K562 (cell line): ENCODE measurements around the gene SCYGR8. TPM values are rescaled to one million over a fixed set of nuclear protein-coding genes. Genes with fewer than 3 reads are reported as not detected.

Experiments
- ATAC-seq: fragments of 200-7000 bp; cut with Tn5 transposase; 3 replicates; pipeline ENCODE4 v1.9.1; 2020; ENCODE audit warnings: moderate library complexity
- BruUV-seq: library from RNA; stranded (reverse); fragments of 400-500 nt; replicated peaks from 2 replicates; lab custom pipeline; 2021; lab: Mats Ljungman, UMichigan
- CTCF ChIA-PET: fragments of 300-600 bp; formaldehyde crosslinking; extraction: SDS; loops from one replicate; lab custom pipeline; 2021; ENCODE audit warnings: low intra/inter-chr PET ratio; lab: Yijun Ruan, JAX
- POLR2A ChIA-PET: fragments of 300-600, 350-650 bp; sonication (Branson Sonifier 250); formaldehyde crosslinking; extraction: SDS; loops from one replicate; lab custom pipeline; 2021; ENCODE audit warnings: antibody characterized with exemption, inconsistent platforms; lab: Yijun Ruan, JAX
- DNase-seq, 4 experiments: peaks; one replicate each; pipeline versions ENCODE4 v3.0.0 to v3.0.0-alpha.2; 2011 to 2018; ENCODE audit warnings: low spot score in 3 of 4, mixed read lengths in 3 of 4; ENCODE audit errors: extremely low read depth in 1 of 4
- FAIRE-seq: peaks from 2 replicates; lab custom pipeline; 2011; peaks lifted over from hg19 to GRCh38; lab: Jason Lieb, UNC
- H2AFZ ChIP-seq: 2 replicates; pipeline ENCODE4 v1.6.0; 2011; ENCODE audit warnings: low read depth, low read length, control low read depth, inconsistent platforms
- H3K27ac ChIP-seq: fragments of 200-600 bp; 3 replicates; pipeline ENCODE4 v1.8.0; 2011; ENCODE audit warnings: low read depth, mild to moderate bottlenecking, control low read depth, inconsistent platforms, low read length, moderate library complexity, mixed read lengths; ENCODE audit errors: extremely low read depth
- H3K27me3 ChIP-seq, 2 experiments: fragments of 300-600 bp in 1 of 2; 2 replicates in 1 of 2; 3 replicates in 1 of 2; pipeline versions ENCODE4 v1.6.0 to v1.8.0; 2011; ENCODE audit warnings: inconsistent platforms in 2 of 2, low read length in 2 of 2, mild to moderate bottlenecking in 1 of 2, mixed read lengths in 1 of 2, moderate library complexity in 1 of 2; ENCODE audit not compliant: control insufficient read depth in 2 of 2, insufficient read depth in 2 of 2
- H3K36me3 ChIP-seq: fragments of 300-600 bp; 3 replicates; pipeline ENCODE4 v1.8.0; 2011; ENCODE audit warnings: mild to moderate bottlenecking, low read length, inconsistent platforms; ENCODE audit not compliant: control insufficient read depth, insufficient read depth
- H3K4me1 ChIP-seq, 2 experiments: fragments of 200-600 bp in 1 of 2; replicated peaks in 1 of 2; 2 replicates in 1 of 2; 3 replicates in 1 of 2; pipeline versions ENCODE4 v1.5.1 to v1.8.0; 2011; ENCODE audit warnings: inconsistent platforms in 2 of 2, low read length in 2 of 2, mild to moderate bottlenecking in 1 of 2, mixed read lengths in 1 of 2, moderate library complexity in 1 of 2; ENCODE audit not compliant: control insufficient read depth in 2 of 2, insufficient read depth in 2 of 2
- H3K4me2 ChIP-seq: 2 replicates; pipeline ENCODE4 v1.6.1; 2011; ENCODE audit warnings: low read length, control low read depth, inconsistent platforms, mixed read lengths; ENCODE audit not compliant: insufficient read depth
- H3K4me3 ChIP-seq: fragments of 200-600 bp; sonication (generic), shearing (Covaris generic); 2 replicates; pipeline ENCODE4 v1.5.1; 2016; ENCODE audit warnings: control low read depth, inconsistent platforms
- H3K79me2 ChIP-seq: fragments of 200-600 bp; 3 replicates; pipeline ENCODE4 v1.8.0; 2011; ENCODE audit warnings: low read length, inconsistent platforms; ENCODE audit not compliant: control insufficient read depth, insufficient read depth
- H3K9ac ChIP-seq, 2 experiments: 2 replicates each; pipeline versions ENCODE4 v1.6.0 to v1.6.1; 2011; ENCODE audit warnings: low read depth in 2 of 2, low read length in 2 of 2, control low read depth in 1 of 2, inconsistent platforms in 1 of 2, mild to moderate bottlenecking in 1 of 2, mixed read lengths in 1 of 2; ENCODE audit not compliant: insufficient read depth in 1 of 2
- H3K9me1 ChIP-seq: one replicate; pipeline ENCODE4 v1.6.0; 2011; ENCODE audit warnings: inconsistent platforms, mild to moderate bottlenecking, low read length, moderate library complexity; ENCODE audit not compliant: control insufficient read depth, insufficient read depth
- H3K9me3 ChIP-seq: replicated peaks from 2 replicates; pipeline ENCODE4 v1.5.1; 2011; ENCODE audit warnings: low read depth, low read length, inconsistent platforms; ENCODE audit not compliant: control insufficient read depth, insufficient read depth
- H4K20me1 ChIP-seq: replicated peaks from 2 replicates; pipeline ENCODE4 v1.6.1; 2011; ENCODE audit warnings: low read length, inconsistent platforms, mixed read lengths; ENCODE audit not compliant: control insufficient read depth, insufficient read depth
- PREB ChIP-seq: sonication (generic); formaldehyde crosslinking; IDR thresholded peaks from 2 replicates; pipeline ENCODE4 v1.8.1; 2023; ENCODE audit warnings: mild to moderate bottlenecking, missing genetic modification reagents
- TAL1 ChIP-seq: fragments of 450-650 bp; IDR thresholded peaks from 2 replicates; pipeline ENCODE4 v1.6.1; 2016; ENCODE audit warnings: mild to moderate bottlenecking
- THRA ChIP-seq: fragments of 450-650 bp; IDR thresholded peaks from 2 replicates; pipeline ENCODE4 v1.6.1; 2017; ENCODE audit warnings: mild to moderate bottlenecking, moderate library complexity
- ZKSCAN1 ChIP-seq: fragments of 150-350 bp; IDR thresholded peaks from 2 replicates; pipeline ENCODE4 v1.6.1; 2016; ENCODE audit warnings: low read depth, low read length
- ZNF217 ChIP-seq: sonication (generic); formaldehyde crosslinking; IDR thresholded peaks from 2 replicates; pipeline ENCODE4 v1.8.0; 2022; ENCODE audit warnings: mild to moderate bottlenecking, missing genetic modification reagents
- ZNF23 ChIP-seq: fragments of 250-450 bp; sonication (Bioruptor Pico); IDR thresholded peaks from 2 replicates; pipeline ENCODE4 v1.4.0; 2020; ENCODE audit warnings: mild to moderate bottlenecking
- ZNF699 ChIP-seq: fragments of 250-450 bp; sonication (Bioruptor Pico); IDR thresholded peaks from 2 replicates; pipeline ENCODE4 v1.8.0; 2021; ENCODE audit warnings: mild to moderate bottlenecking, moderate library complexity; ENCODE audit not compliant: insufficient replicate concordance
- WGBS: fragments of 100-300 bp; shearing (Covaris generic); methylation state at CpG from one replicate; pipeline ENCODE4 v1.1.6; 2016; ENCODE audit warnings: low coverage, mixed read lengths; ENCODE audit not compliant: insufficient coverage; ENCODE audit errors: missing lambda C conversion rate; 5-methylcytosine and 5-hydroxymethylcytosine counted together
- in situ Hi-C: fragments of 300-500 bp; cut with MboI; formaldehyde crosslinking; loops from 4 replicates; pipeline ENCODE4 v1.15.0; 2018; ENCODE audit warnings: inconsistent platforms, mixed read lengths
- intact Hi-C: fragments of 100-400 bp; cut with micrococcal nuclease; formaldehyde crosslinking; loops from 2 replicates; pipeline ENCODE4 v1.14.2; 2022
- polyA plus RNA-seq, 8 experiments: library from polyadenylated mRNA; depleted of rRNA in 4 of 8; stranded (reverse) in 5 of 8; unstranded in 3 of 8; fragments of >200 nt; fragmentation: Nextera tagmentation in 2 of 8; fragmentation: Illumina TruSeq in 1 of 8; extraction: Ambion mirVana in 2 of 8; extraction: Trizol in 1 of 8; gene quantifications; 2 replicates each; pipeline versions ENCODE4 v1.2.1 to v1.2.3, GENCODE V29; 2011 to 2014; ENCODE audit warnings: inconsistent platforms in 1 of 8, missing spikeins in 1 of 8
- total RNA-seq, 7 experiments: library from RNA; depleted of rRNA in 6 of 7; stranded (reverse); fragments of >200 nt in 6 of 7; fragmentation: Illumina TruSeq in 2 of 7; extraction: Trizol in 2 of 7; gene quantifications; 2 replicates each; pipeline versions ENCODE4 v1.2.1 to v1.2.3, GENCODE V29; 2011 to 2021; ENCODE audit warnings: low replicate concordance in 1 of 7
- TF ChIP-seq, protein P1 (sequence below): sonication (generic); formaldehyde crosslinking; IDR thresholded peaks from 2 replicates; pipeline ENCODE4 v1.8.1; 2023; ENCODE audit warnings: mild to moderate bottlenecking, missing genetic modification reagents

SCYGR8 gene
- total and polyA plus RNA-seq, 9 of the 15 experiments (the other 6 are each of a cell fraction or from before 2014, with no cell fraction given) = not detected

- 3% methylated on average over 32 of the region's 35 CpGs for WGBS
- ATAC-seq = peak; percentile 86
- no peaks in the 10 kb centered on the region for H3K36me3 ChIP-seq
- in situ Hi-C loops (no loop called here), intact Hi-C loops (no loop called here)
- CTCF ChIA-PET = interaction anchor here (0.6 kb wide), 1 partner anchor 27 kb away, joined by 3 read pairs; no protein-coding TSS in a partner anchor
- DNase-seq = peak; percentile 25 to 66 (median 56)
- no peaks in the 10 kb centered on the region for H4K20me1 ChIP-seq
- H3K79me2 ChIP-seq = no peaks in the 10 kb centered on the region
- POLR2A ChIA-PET = no interaction called here
- no peak for TF ChIP-seq ZNF699 (CRISPR knock-in tag)
- TF ChIP-seq, protein P1, sequence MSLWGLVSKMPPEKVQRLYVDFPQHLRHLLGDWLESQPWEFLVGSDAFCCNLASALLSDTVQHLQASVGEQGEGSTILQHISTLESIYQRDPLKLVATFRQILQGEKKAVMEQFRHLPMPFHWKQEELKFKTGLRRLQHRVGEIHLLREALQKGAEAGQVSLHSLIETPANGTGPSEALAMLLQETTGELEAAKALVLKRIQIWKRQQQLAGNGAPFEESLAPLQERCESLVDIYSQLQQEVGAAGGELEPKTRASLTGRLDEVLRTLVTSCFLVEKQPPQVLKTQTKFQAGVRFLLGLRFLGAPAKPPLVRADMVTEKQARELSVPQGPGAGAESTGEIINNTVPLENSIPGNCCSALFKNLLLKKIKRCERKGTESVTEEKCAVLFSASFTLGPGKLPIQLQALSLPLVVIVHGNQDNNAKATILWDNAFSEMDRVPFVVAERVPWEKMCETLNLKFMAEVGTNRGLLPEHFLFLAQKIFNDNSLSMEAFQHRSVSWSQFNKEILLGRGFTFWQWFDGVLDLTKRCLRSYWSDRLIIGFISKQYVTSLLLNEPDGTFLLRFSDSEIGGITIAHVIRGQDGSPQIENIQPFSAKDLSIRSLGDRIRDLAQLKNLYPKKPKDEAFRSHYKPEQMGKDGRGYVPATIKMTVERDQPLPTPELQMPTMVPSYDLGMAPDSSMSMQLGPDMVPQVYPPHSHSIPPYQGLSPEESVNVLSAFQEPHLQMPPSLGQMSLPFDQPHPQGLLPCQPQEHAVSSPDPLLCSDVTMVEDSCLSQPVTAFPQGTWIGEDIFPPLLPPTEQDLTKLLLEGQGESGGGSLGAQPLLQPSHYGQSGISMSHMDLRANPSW (CRISPR knock-in tag) = no peak
- TF ChIP-seq TAL1 = no peak
- TF ChIP-seq ZKSCAN1 = no peak
- TF ChIP-seq PREB = no peak
- TF ChIP-seq ZNF217 = no peak
- TF ChIP-seq THRA = no peak
- TF ChIP-seq ZNF23 (CRISPR knock-in tag) = no peak
- BruUV-seq = no TSS peak
- no peaks in the 10 kb centered on the region for H3K9me1 ChIP-seq
- H2AFZ ChIP-seq = no peak within 1 kb of the TSS
- H3K4me2 ChIP-seq = no peak within 1 kb of the TSS; the same call in 1 of the 2 replicates
- H3K9me3 ChIP-seq = no peaks in the 10 kb centered on the region
- no peak for FAIRE-seq
- H3K9ac ChIP-seq = no peak within 1 kb of the TSS
- peaks cover 2 to 23% of the 10 kb centered on the region in 2 experiments; a peak in 3 of 5 replicates for H3K27me3 ChIP-seq
- H3K4me3 ChIP-seq = no peak within 1 kb of the TSS
- no peak within 1 kb of the TSS for H3K27ac ChIP-seq
- peaks cover 0 to 6% of the 10 kb centered on the region in 2 experiments; a peak in 1 of 5 replicates for H3K4me1 ChIP-seq
These were observed 27.8 kb upstream of the SCYGR8 start, which contains the start of gene SLC19A3 for GRCh38 chr2:227717687-227718567. Gene SLC19A3, minus strand, starts transcription at chr2:227718028. Its CDS starts 15,710 bp downstream, at chr2:227702318.
